ENCODE results near the gene PRSS53. TPM values are rescaled to one million over a fixed set of nuclear protein-coding genes. Genes with fewer than 3 reads are reported as not detected.

Gene PRSS53
- total and polyA plus RNA-seq, 10 of the 15 experiments (the other 5 are each of a cell fraction or from before 2014, with no cell fraction given): 0.35 to 3.4 (median 0.88) TPM; not detected in 2

GRCh38 chr16:31127182-31127581 is 38.4 kb upstream of the PRSS53 start:
- Histone ChIP-seq H3K79me2 (ENCODE audit: control insufficient read depth, insufficient read depth, low read length) (no peaks in the 10 kb centered on the region), H3K9me3 (replicated peaks; ENCODE audit: control insufficient read depth, insufficient read depth, low read length) (no peaks in the 10 kb centered on the region), H2AFZ (ENCODE audit: control insufficient read depth, low read depth, low read length) (no peak overlapping the region), H3K4me1 (ENCODE audit: control insufficient read depth, insufficient read depth, low read length) (no peaks in the 10 kb centered on the region), H3K4me2 (ENCODE audit: control insufficient read depth, insufficient read depth) (no peak overlapping the region), H3K27me3 (replicated peaks in 1 of 2; ENCODE audit: control insufficient read depth in 2 of 2, insufficient read depth in 2 of 2, low read length in 1 of 2) (no peaks in the 10 kb centered on the region), H3K36me3 (ENCODE audit: control insufficient read depth in 2 of 2, insufficient read depth in 2 of 2, low read length in 1 of 2) (peaks cover 0 to 3% of the 10 kb centered on the region in 2 experiments; a peak in 2 of 4 replicates), H3K9ac (ENCODE audit: control insufficient read depth, insufficient read depth, low read length) (no peak overlapping the region), H3K4me3 (no peak overlapping the region), H4K20me1 (ENCODE audit: control insufficient read depth, insufficient read depth) (no peaks in the 10 kb centered on the region), H3K27ac (ENCODE audit: control insufficient read depth, insufficient read depth) (no peak overlapping the region)
- TF ChIP-seq IKZF2 (IDR thresholded peaks at IDR 0.05) (no peak), FOXM1 (IDR thresholded peaks at IDR 0.05; ENCODE audit: low read depth, low read length) (no peak), SPI1 (IDR thresholded peaks at IDR 0.05; ENCODE audit: borderline replicate concordance, insufficient read depth, low read depth, low read length) (no peak), RUNX3 (IDR thresholded peaks at IDR 0.05; ENCODE audit: low read length) (no peak), ZBTB4 (CRISPR knock-in tag; IDR thresholded peaks at IDR 0.05) (no peak), EED (IDR thresholded peaks at IDR 0.05; ENCODE audit: low read depth) (no peak)
- ChIA-PET POLR2A (no interaction called here), CTCF (no interaction called here), RAD21 (ENCODE audit: unreplicated experiment) (no interaction called here), SMC1A (ENCODE audit: uncharacterized antibody, unreplicated experiment) (no interaction called here)
- DNase-seq (ENCODE audit: low read depth, low spot score): no peak
- WGBS (ENCODE audit: insufficient coverage, insufficient replicate concordance, low lambda C conversion rate, missing lambda C conversion rate): 89% methylated on average over 13 of the region's 13 CpGs
- in situ Hi-C loops (cut with MboI) (no loop called here), intact Hi-C loops (cut with micrococcal nuclease; ENCODE audit: unreplicated experiment) (no loop called here)
- no peak for FAIRE-seq
- no TSS peak for BruUV-seq (replicated peaks)
- ATAC-seq: no peak

All from GM12878 (cell line).